IgD-negative memory B cell (primary cell): ENCODE results near the gene XYLT1. TPM values are rescaled to one million over a fixed set of nuclear protein-coding genes. Genes with fewer than 3 reads are reported as not detected.
"Not testable (repeated sequence)": the region's sequence is repeated elsewhere in the genome, so short reads cannot be mapped to it uniquely, and the experiment has no call there.

Experiments
- H3K27ac Mint-ChIP-seq, 3 donors: one replicate each; pipeline ENCODE4 v1.8.0; 2020 to 2022; ENCODE audit warnings: mild to moderate bottlenecking in 3 of 3, mixed read lengths in 3 of 3, moderate library complexity in 1 of 3
- H3K27me3 Mint-ChIP-seq: one replicate; pipeline ENCODE4 v1.8.0; 2021; ENCODE audit warnings: mixed read lengths
- H3K36me3 Mint-ChIP-seq: one replicate; pipeline ENCODE4 v1.8.0; 2020; ENCODE audit warnings: mild to moderate bottlenecking, mixed read lengths
- H3K4me1 Mint-ChIP-seq, 3 donors: one replicate each; pipeline ENCODE4 v1.8.0; 2020 to 2022; ENCODE audit warnings: mixed read lengths in 3 of 3, mild to moderate bottlenecking in 1 of 3
- H3K4me3 Mint-ChIP-seq, 4 donors: one replicate each; pipeline ENCODE4 v1.8.0; 2020 to 2022; ENCODE audit warnings: mild to moderate bottlenecking in 4 of 4, mixed read lengths in 4 of 4, moderate library complexity in 3 of 4
- H3K9me3 Mint-ChIP-seq, 3 donors: one replicate each; pipeline ENCODE4 v1.8.0; 2020 to 2021; ENCODE audit warnings: mixed read lengths in 3 of 3, mild to moderate bottlenecking in 1 of 3
- polyA plus RNA-seq: library from polyadenylated mRNA; unstranded; fragments of 300-500 nt; fragmentation: Illumina TruSeq; gene quantifications from one replicate; pipeline ENCODE4 v1.2.3, GENCODE V29; 2021

The XYLT1 gene
- polyA plus RNA-seq, 1 donor from 2014 or later = 0.80 TPM

GRCh38 chr16:17339764-17340541 is 130.8 kb downstream of the XYLT1 start:
- H3K4me1 Mint-ChIP-seq = peaks cover 30 to 38% (median 31%) of the 10 kb centered on the region in 3 donors
- H3K27me3 Mint-ChIP-seq = peaks cover 1% of the 10 kb centered on the region
- no peak overlapping the region for H3K27ac Mint-ChIP-seq
- H3K36me3 Mint-ChIP-seq = peaks cover 2% of the 10 kb centered on the region
- H3K9me3 Mint-ChIP-seq = no peaks in the 10 kb centered on the region
- H3K4me3 Mint-ChIP-seq = peak overlapping the region in 2 of 4 donors; percentile 13 to 23

- Mint-ChIP-seq H3K36me3 (peaks cover 2% of the 10 kb centered on the region), H3K27ac (peak overlapping the region in 1 of 3 donors; percentile 27)
Observed at GRCh38 chr16:17338244-17338643, 132.5 kb downstream of the XYLT1 start.

GRCh38 chr16:17336530-17336900 is 134.2 kb downstream of the XYLT1 start:
- Mint-ChIP-seq H3K9me3 (no peaks in the 10 kb centered on the region), H3K4me1 (peaks cover 9 to 16% (median 16%) of the 10 kb centered on the region in 3 donors), H3K4me3 (no peak overlapping the region), H3K36me3 (no peaks in the 10 kb centered on the region), H3K27me3 (no peaks in the 10 kb centered on the region), H3K27ac (peak overlapping the region in 1 of 3 donors; percentile 5)

More at GRCh38 chr16:17338244-17338643, 132.5 kb downstream of the XYLT1 start:
- Mint-ChIP-seq H3K4me1 (peaks cover 23 to 30% (median 24%) of the 10 kb centered on the region in 3 donors), H3K9me3 (no peaks in the 10 kb centered on the region), H3K27me3 (no peaks in the 10 kb centered on the region), H3K4me3 (no peak overlapping the region)

GRCh38 chr16:17335826-17336529 is 134.8 kb downstream of the XYLT1 start:
- Mint-ChIP-seq H3K27ac (no peak overlapping the region), H3K36me3 (no peaks in the 10 kb centered on the region), H3K4me1 (peaks cover 4 to 11% (median 10%) of the 10 kb centered on the region in 3 donors), H3K9me3 (no peaks in the 10 kb centered on the region), H3K27me3 (no peaks in the 10 kb centered on the region), H3K4me3 (no peak overlapping the region)

GRCh38 chr16:17335406-17335805 is 135.4 kb downstream of the XYLT1 start:
- H3K36me3 Mint-ChIP-seq, H3K4me3 Mint-ChIP-seq, H3K27me3 Mint-ChIP-seq, H3K27ac Mint-ChIP-seq, H3K4me1 Mint-ChIP-seq, H3K9me3 Mint-ChIP-seq: not testable (repeated sequence)

GRCh38 chr16:17334096-17334495 is 136.7 kb downstream of the XYLT1 start:
- no peaks in the 10 kb centered on the region for H3K36me3 Mint-ChIP-seq

GRCh38 chr16:17333229-17333628 is 137.5 kb downstream of the XYLT1 start:
- Mint-ChIP-seq H3K4me3 (no peak overlapping the region), H3K4me1 (peaks cover 3 to 6% (median 5%) of the 10 kb centered on the region in 3 donors), H3K27ac (no peak overlapping the region), H3K9me3 (no peaks in the 10 kb centered on the region), H3K27me3 (no peaks in the 10 kb centered on the region), H3K36me3 (no peaks in the 10 kb centered on the region)

More at GRCh38 chr16:17334096-17334495, 136.7 kb downstream of the XYLT1 start:
- no peaks in the 10 kb centered on the region for H3K9me3 Mint-ChIP-seq
- H3K4me1 Mint-ChIP-seq = peaks cover 3 to 6% (median 5%) of the 10 kb centered on the region in 3 donors
- H3K4me3 Mint-ChIP-seq = no peak overlapping the region
- no peak overlapping the region for H3K27ac Mint-ChIP-seq
- no peaks in the 10 kb centered on the region for H3K27me3 Mint-ChIP-seq

GRCh38 chr16:17331991-17332390 is 138.8 kb downstream of the XYLT1 start:
- Mint-ChIP-seq H3K27ac (no peak overlapping the region), H3K27me3 (no peaks in the 10 kb centered on the region), H3K36me3 (no peaks in the 10 kb centered on the region), H3K9me3 (no peaks in the 10 kb centered on the region), H3K4me1 (peaks cover 5 to 7% (median 6%) of the 10 kb centered on the region in 3 donors), H3K4me3 (no peak overlapping the region)

GRCh38 chr16:17331071-17331607 is 139.6 kb downstream of the XYLT1 start:
- peaks cover 6 to 8% (median 7%) of the 10 kb centered on the region in 3 donors for H3K4me1 Mint-ChIP-seq
- no peaks in the 10 kb centered on the region for H3K27me3 Mint-ChIP-seq
- H3K4me3 Mint-ChIP-seq = no peak overlapping the region
- H3K36me3 Mint-ChIP-seq = no peaks in the 10 kb centered on the region
- H3K27ac Mint-ChIP-seq = no peak overlapping the region
- no peaks in the 10 kb centered on the region for H3K9me3 Mint-ChIP-seq

- H3K27me3 Mint-ChIP-seq = no peaks in the 10 kb centered on the region
- H3K27ac Mint-ChIP-seq = no peak overlapping the region
- no peaks in the 10 kb centered on the region for H3K36me3 Mint-ChIP-seq
- H3K4me1 Mint-ChIP-seq = peaks cover 6 to 13% (median 8%) of the 10 kb centered on the region in 3 donors
- no peaks in the 10 kb centered on the region for H3K9me3 Mint-ChIP-seq
- no peak overlapping the region for H3K4me3 Mint-ChIP-seq
Observed at GRCh38 chr16:17330044-17330443, 140.7 kb downstream of the XYLT1 start.

GRCh38 chr16:17329391-17329790 is 141.4 kb downstream of the XYLT1 start:
- peaks cover 6 to 13% (median 8%) of the 10 kb centered on the region in 3 donors for H3K4me1 Mint-ChIP-seq
- H3K27ac Mint-ChIP-seq = no peak overlapping the region
- no peaks in the 10 kb centered on the region for H3K9me3 Mint-ChIP-seq
- no peaks in the 10 kb centered on the region for H3K36me3 Mint-ChIP-seq
- no peaks in the 10 kb centered on the region for H3K27me3 Mint-ChIP-seq
- no peak overlapping the region for H3K4me3 Mint-ChIP-seq

- Mint-ChIP-seq H3K27me3 (no peaks in the 10 kb centered on the region), H3K4me3 (no peak overlapping the region), H3K9me3 (no peaks in the 10 kb centered on the region), H3K4me1 (peaks cover 6 to 13% (median 10%) of the 10 kb centered on the region in 3 donors), H3K27ac (no peak overlapping the region), H3K36me3 (peaks cover 2% of the 10 kb centered on the region)
Observed at GRCh38 chr16:17328932-17329331, 141.8 kb downstream of the XYLT1 start.

- H3K27ac Mint-ChIP-seq = no peak overlapping the region
- no peaks in the 10 kb centered on the region for H3K27me3 Mint-ChIP-seq
- H3K4me1 Mint-ChIP-seq = peaks cover 4 to 13% (median 10%) of the 10 kb centered on the region in 3 donors
- H3K9me3 Mint-ChIP-seq = no peaks in the 10 kb centered on the region
- peaks cover 2% of the 10 kb centered on the region for H3K36me3 Mint-ChIP-seq
- peak overlapping the region in 1 of 4 donors; percentile 27 for H3K4me3 Mint-ChIP-seq
Observed at GRCh38 chr16:17327664-17328335, 143.0 kb downstream of the XYLT1 start.

- Mint-ChIP-seq H3K27ac (no peak overlapping the region), H3K4me1 (peaks cover 0 to 21% (median 12%) of the 10 kb centered on the region in 3 donors), H3K27me3 (no peaks in the 10 kb centered on the region), H3K36me3 (peaks cover 3% of the 10 kb centered on the region), H3K9me3 (no peaks in the 10 kb centered on the region), H3K4me3 (no peak overlapping the region)
Observed at GRCh38 chr16:17325476-17326143, 145.2 kb downstream of the XYLT1 start.
